B cell (primary cell): ENCODE results near the gene CCDC88C. TPM values are rescaled to one million over a fixed set of nuclear protein-coding genes. Genes with fewer than 3 reads are reported as not detected.

Source experiments
- ATAC-seq: fragments of 200-7000 bp; cut with Tn5 transposase; one replicate; pipeline ENCODE4 v1.10.0; 2021; ENCODE audit warnings: low read depth, mild to moderate bottlenecking, moderate number of reproducible peaks, moderate library complexity
- CTCF ChIA-PET: fragments of 350-600 bp; sonication (Branson Sonifier 250); formaldehyde crosslinking; loops from one replicate; lab custom pipeline; 2021; ENCODE audit warnings: antibody characterized with exemption, inconsistent platforms; lab: Charles Lee
- POLR2A ChIA-PET: fragments of 350-600 bp; sonication (Branson Sonifier 250); formaldehyde crosslinking; loops from one replicate; lab custom pipeline; 2021; ENCODE audit warnings: antibody characterized with exemption; lab: Charles Lee
- DNase-seq: peaks from one replicate; pipeline ENCODE4 v3.0.0; 2013
- H2AFZ ChIP-seq: 2 replicates; pipeline ENCODE4 v1.6.1; 2012; ENCODE audit warnings: mild to moderate bottlenecking, low read depth, low read length; ENCODE audit not compliant: insufficient read depth, poor library complexity, severe bottlenecking
- H3K27ac ChIP-seq, 2 donors: 1 replicate in 1 of 2; 2 replicates in 1 of 2; pipeline ENCODE4 v1.5.1; 2012 to 2013; ENCODE audit warnings: low read length in 2 of 2, mild to moderate bottlenecking in 2 of 2, moderate library complexity in 1 of 2
- H3K27me3 ChIP-seq, 4 experiments: fragments of 200-600 bp in 1 of 4; sonication (generic) in 1 of 4; replicated peaks in 1 of 4; 1 replicate in 2 of 4; 2 replicates in 2 of 4; pipeline versions ENCODE4 v1.6.1 to v1.7.0; 2013 to 2016; ENCODE audit warnings: low read length in 3 of 4, mild to moderate bottlenecking in 2 of 4, mixed read lengths in 1 of 4, moderate library complexity in 1 of 4; ENCODE audit not compliant: insufficient read depth in 4 of 4, control insufficient read depth in 3 of 4; ENCODE audit errors: control extremely low read depth in 1 of 4
- H3K36me3 ChIP-seq, 2 experiments: replicated peaks in 1 of 2; 1 replicate in 1 of 2; 2 replicates in 1 of 2; pipeline versions ENCODE4 v1.6.1 to v1.7.1; 2013; ENCODE audit warnings: low read length in 1 of 2; ENCODE audit not compliant: insufficient read depth in 2 of 2, control insufficient read depth in 1 of 2; ENCODE audit errors: control extremely low read depth in 1 of 2, extremely low read depth in 1 of 2
- H3K4me1 ChIP-seq, 2 donors: fragments of 200-600 bp in 1 of 2; sonication (generic) in 1 of 2; 1 replicate in 1 of 2; 2 replicates in 1 of 2; pipeline versions ENCODE4 v1.5.1 to v1.6.1; 2013 to 2017; ENCODE audit warnings: low read length in 2 of 2; ENCODE audit not compliant: control insufficient read depth in 2 of 2, insufficient read depth in 2 of 2
- H3K4me2 ChIP-seq: replicated peaks from 2 replicates; pipeline ENCODE3; 2012; ENCODE audit warnings: mild to moderate bottlenecking, low read depth, low read length; ENCODE audit not compliant: poor library complexity, severe bottlenecking
- H3K4me3 ChIP-seq, 5 experiments: fragments of 200-600 bp in 1 of 5; sonication (generic) in 1 of 5; 1 replicate in 3 of 5; 2 replicates in 2 of 5; pipeline versions ENCODE4 v1.5.1 to v1.7.0; 2011 to 2016; ENCODE audit warnings: low read length in 4 of 5, mild to moderate bottlenecking in 4 of 5, low read depth in 2 of 5, control low read depth in 1 of 5, moderate library complexity in 1 of 5; ENCODE audit not compliant: insufficient read depth in 1 of 5; ENCODE audit errors: control extremely low read depth in 1 of 5, extremely low read depth in 1 of 5
- H3K79me2 ChIP-seq: fragments of 200-600 bp; sonication (generic); one replicate; pipeline ENCODE4 v1.6.0; 2016; ENCODE audit warnings: low read length; ENCODE audit not compliant: control insufficient read depth, insufficient read depth
- H3K9ac ChIP-seq: fragments of 200-600 bp; sonication (generic); 2 replicates; pipeline ENCODE4 v1.6.1; 2017; ENCODE audit warnings: mild to moderate bottlenecking, low read length, moderate library complexity
- H3K9me3 ChIP-seq, 3 donors: one replicate each; pipeline versions ENCODE4 v1.6.1 to v1.7.1; 2013; ENCODE audit warnings: low read length in 2 of 3; ENCODE audit not compliant: control insufficient read depth in 2 of 3, insufficient read depth in 1 of 3; ENCODE audit errors: control extremely low read depth in 1 of 3
- H4K20me1 ChIP-seq: 2 replicates; pipeline ENCODE4 v1.6.0; 2012; ENCODE audit warnings: mild to moderate bottlenecking, low read length; ENCODE audit not compliant: insufficient read depth, control insufficient read depth, poor library complexity, severe bottlenecking
- H3K27ac Mint-ChIP-seq: one replicate; pipeline ENCODE4 v1.8.0; 2021; ENCODE audit warnings: mixed read lengths
- H3K27me3 Mint-ChIP-seq: one replicate; pipeline ENCODE4 v1.8.0; 2021; ENCODE audit warnings: mixed read lengths
- H3K4me1 Mint-ChIP-seq: one replicate; pipeline ENCODE4 v1.8.0; 2021; ENCODE audit warnings: mixed read lengths
- H3K4me3 Mint-ChIP-seq: one replicate; pipeline ENCODE4 v1.8.0; 2021; ENCODE audit warnings: mixed read lengths
- H3K9me3 Mint-ChIP-seq: one replicate; pipeline ENCODE4 v1.8.0; 2022; ENCODE audit warnings: mixed read lengths; ENCODE audit not compliant: insufficient read depth
- CTCF ChIP-seq: fragments of 200-600 bp; IDR thresholded peaks from one replicate; pipeline ENCODE4 v1.8.0; 2022; ENCODE audit warnings: antibody characterized with exemption, mild to moderate bottlenecking
- EZH2 ChIP-seq: IDR thresholded peaks from 2 replicates; pipeline ENCODE4 v1.6.1; 2012; ENCODE audit warnings: borderline replicate concordance, low read depth, mild to moderate bottlenecking, moderate library complexity, low read length; ENCODE audit not compliant: insufficient read depth, poor library complexity, severe bottlenecking
- WGBS: methylation state at CpG from one replicate; pipeline ENCODE4 v1.1.5; 2013; ENCODE audit warnings: missing lambda C conversion rate; ENCODE audit not compliant: insufficient coverage; 5-methylcytosine and 5-hydroxymethylcytosine counted together
- intact Hi-C: fragments of 100-400 bp; cut with micrococcal nuclease; formaldehyde crosslinking; loops from one replicate; pipeline ENCODE4 v1.10.0; 2022
- polyA plus RNA-seq: library from polyadenylated mRNA; depleted of rRNA; stranded (reverse); fragments of >200 nt; gene quantifications from 2 replicates; pipeline ENCODE4 v1.2.3, GENCODE V29; 2012
- total RNA-seq, 2 donors: library from RNA; stranded (reverse); fragments of 120-200 nt in 1 of 2; gene quantifications; 1 replicate in 1 of 2; 2 replicates in 1 of 2; pipeline versions ENCODE4 v1.2.3 to v1.2.4, GENCODE V29; 2013 to 2022

The CCDC88C gene
- total and polyA plus RNA-seq, 2 donors (not counting 1 experiment from before 2014, with no cell fraction given), result 98.7 to 181 TPM

GRCh38 chr14:91444335-91445020, 26.9 kb upstream of the CCDC88C start:
- Mint-ChIP-seq H3K27me3 (peaks cover 14% of the 10 kb centered on the region), H3K4me3 (no peak overlapping the region), H3K4me1 (no peaks in the 10 kb centered on the region), H3K9me3 (peaks cover 4% of the 10 kb centered on the region), H3K27ac (no peak overlapping the region)
- H3K36me3 ChIP-seq, result no peaks in the 10 kb centered on the region
- H3K79me2 ChIP-seq, result no peaks in the 10 kb centered on the region
- CTCF ChIA-PET, result no interaction called here
- H3K27me3 ChIP-seq, result peaks cover 0 to 6% (median 0%) of the 10 kb centered on the region in 4 experiments
- no peaks in the 10 kb centered on the region for H4K20me1 ChIP-seq
- POLR2A ChIA-PET, result no interaction called here
- no peak overlapping the region for H3K4me2 ChIP-seq
- H3K9ac ChIP-seq, result no peak overlapping the region
- intact Hi-C loops, result no loop called here
- WGBS, result 90% methylated on average over 2 of the region's 6 CpGs
- no peak overlapping the region for H2AFZ ChIP-seq
- peaks cover 0 to 7% (median 0%) of the 10 kb centered on the region in 3 donors for H3K9me3 ChIP-seq
- ATAC-seq (no peak), DNase-seq (no peak)
- TF ChIP-seq EZH2, result no peak
- TF ChIP-seq CTCF, result no peak
- H3K4me3 ChIP-seq, result no peak overlapping the region
- H3K4me1 ChIP-seq, result no peaks in the 10 kb centered on the region
- H3K27ac ChIP-seq, result no peak overlapping the region

- Mint-ChIP-seq H3K27me3 (peaks cover 21% of the 10 kb centered on the region), H3K27ac (no peak overlapping the region), H3K4me1 (no peaks in the 10 kb centered on the region), H3K9me3 (peaks cover 7% of the 10 kb centered on the region), H3K4me3 (no peak overlapping the region)
- DNase-seq (no peak), ATAC-seq (no peak)
- WGBS, result 100% methylated on average over 1 of the region's 1 CpG
- no peak overlapping the region for H2AFZ ChIP-seq
- H3K4me3 ChIP-seq, result no peak overlapping the region
- H3K4me1 ChIP-seq, result no peaks in the 10 kb centered on the region
- H4K20me1 ChIP-seq, result no peaks in the 10 kb centered on the region
- TF ChIP-seq EZH2 (no peak), CTCF (no peak)
- ChIA-PET CTCF (no interaction called here), POLR2A (no interaction called here)
- peaks cover 0 to 8% (median 0%) of the 10 kb centered on the region in 4 experiments for H3K27me3 ChIP-seq
- H3K9me3 ChIP-seq, result peaks cover 0 to 19% (median 8%) of the 10 kb centered on the region in 3 donors
- H3K79me2 ChIP-seq, result no peaks in the 10 kb centered on the region
- no peaks in the 10 kb centered on the region for H3K36me3 ChIP-seq
- no peak overlapping the region for H3K27ac ChIP-seq
- H3K4me2 ChIP-seq, result no peak overlapping the region
- H3K9ac ChIP-seq, result no peak overlapping the region
- intact Hi-C loops, result no loop called here
Measured at GRCh38 chr14:91439345-91439744, 21.7 kb upstream of the CCDC88C start.
